Anterior cingulate cortex (tissue), 58 donors: ENCODE measurements around the gene EEF2.
A peak's percentile ranks its signal among the peaks of the same experiment; 100 is the strongest.
"Not testable (repeated sequence)": the region's sequence is repeated elsewhere in the genome, so short reads cannot be mapped to it uniquely, and the experiment has no call there.

Source experiments
- DNase-seq, 58 donors: peaks; one replicate each; lab custom pipeline; 2025; lab: John Stamatoyannopoulos, UW

EEF2 gene

DNA sequence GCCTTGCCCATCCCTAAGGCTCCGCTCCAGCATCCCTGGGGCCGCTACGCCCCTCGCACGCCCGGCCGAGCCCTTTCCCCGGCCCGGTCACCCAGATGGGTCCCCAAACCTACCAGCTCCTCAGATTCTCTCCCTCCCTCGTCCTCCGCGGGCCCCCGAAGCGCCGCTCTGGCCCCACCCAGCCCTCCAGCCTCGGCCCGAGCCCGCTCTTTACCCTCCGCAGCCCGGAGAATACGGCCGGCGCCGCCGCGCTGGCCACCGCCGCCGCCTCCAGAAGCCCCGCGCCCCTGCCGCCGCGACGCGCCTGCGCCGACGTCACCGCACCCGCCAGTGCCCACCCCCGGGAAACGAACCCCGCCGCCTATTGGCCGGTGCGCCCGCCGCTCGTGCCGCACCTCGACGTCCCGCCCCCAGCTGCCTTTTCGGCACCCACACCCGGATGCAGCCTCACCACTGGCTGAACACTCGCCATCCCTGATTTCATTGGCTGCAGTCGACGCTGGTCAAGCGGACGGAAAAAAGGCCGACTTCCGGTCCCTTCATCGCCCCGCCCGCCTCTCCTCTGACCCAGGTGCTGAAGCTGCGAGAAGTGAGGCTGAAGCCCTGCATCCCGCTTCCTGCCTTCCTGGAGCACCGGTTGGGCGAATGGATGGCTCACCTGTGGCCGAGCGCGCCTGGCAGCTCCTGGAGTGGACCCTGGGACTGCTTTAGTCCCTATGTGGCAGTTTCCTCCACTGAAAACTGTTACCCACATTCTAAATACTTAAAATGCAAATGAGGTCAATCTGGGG, 14.3 kb downstream of the EEF2 start, which contains the start of gene DAPK3:
Gene DAPK3 (minus strand): TSS at position 292 of the 791 bp plus-strand sequence. CDS start 1,364 bp downstream, outside the sequence.
- DNase-seq = peak; percentile 68 to 99 (median 97)

DNA sequence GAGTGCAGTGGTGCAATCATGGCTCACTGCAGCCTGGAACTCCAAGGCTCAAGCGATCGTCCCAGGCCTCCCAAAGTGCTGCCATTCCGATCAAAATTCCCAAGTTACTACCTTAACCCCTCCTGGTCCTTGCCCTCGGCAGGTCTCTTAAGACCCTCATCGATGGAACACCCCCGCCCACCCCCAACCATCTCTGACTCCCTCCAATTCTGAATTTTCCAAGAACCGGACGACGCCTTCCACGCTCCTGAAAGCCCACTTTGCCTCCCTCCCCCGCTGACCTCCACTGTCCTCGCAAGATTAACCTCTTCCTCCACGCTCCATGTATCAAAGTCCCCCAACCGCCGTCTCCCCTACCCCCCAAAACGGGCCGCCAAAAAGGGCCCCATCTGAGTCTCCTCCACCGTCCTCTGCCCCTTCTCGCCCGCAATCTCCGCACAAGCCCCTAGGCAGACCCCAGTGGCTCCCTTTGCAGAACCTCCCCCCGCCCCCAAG, 14.9 kb downstream of the EEF2 start:
- no peak for DNase-seq

DNA sequence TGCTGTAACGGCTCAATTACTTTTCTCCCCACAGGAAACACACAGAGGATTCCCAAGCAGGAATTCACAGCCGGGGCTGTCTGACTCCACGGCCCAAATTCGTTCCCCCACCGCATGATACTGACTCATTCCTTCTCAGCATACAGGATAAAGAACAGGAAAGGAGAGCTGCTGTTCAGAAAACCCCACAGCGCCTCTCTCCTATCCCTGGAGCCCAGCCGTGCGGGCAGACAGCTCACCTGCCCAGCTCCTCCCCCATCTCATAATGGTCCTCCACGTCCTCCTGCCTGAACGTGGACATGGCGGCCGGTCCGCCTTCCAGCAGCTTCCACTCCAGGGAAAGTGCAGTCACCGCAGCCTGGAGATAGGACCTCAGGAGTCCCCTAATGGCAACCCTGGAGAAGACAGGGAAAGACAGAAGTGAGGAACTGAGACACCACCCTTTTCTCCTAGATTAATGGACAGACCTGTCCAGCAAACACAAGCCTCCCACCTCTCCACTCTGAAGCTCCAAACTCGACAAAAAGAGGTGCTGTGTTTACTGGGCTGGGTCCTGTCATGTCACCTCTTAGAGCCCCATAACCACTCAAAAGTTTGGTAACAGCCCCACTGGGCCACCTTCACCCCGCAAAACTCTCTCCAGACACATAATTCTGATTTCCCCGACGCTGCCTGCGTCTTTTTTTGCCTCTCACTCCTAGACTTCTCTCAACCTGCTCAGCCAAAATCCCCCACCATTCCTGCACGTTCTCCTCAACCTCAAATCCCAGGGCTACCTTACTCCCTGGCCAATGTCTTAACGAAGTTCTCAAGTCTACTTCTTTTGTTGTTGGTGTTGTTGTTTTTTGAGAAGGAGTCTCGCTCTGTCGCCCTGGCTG, 15.6 kb downstream of the EEF2 start:
- peak in 3 of 58 donors; percentile 15 to 42 (median 15) for DNase-seq

DNA sequence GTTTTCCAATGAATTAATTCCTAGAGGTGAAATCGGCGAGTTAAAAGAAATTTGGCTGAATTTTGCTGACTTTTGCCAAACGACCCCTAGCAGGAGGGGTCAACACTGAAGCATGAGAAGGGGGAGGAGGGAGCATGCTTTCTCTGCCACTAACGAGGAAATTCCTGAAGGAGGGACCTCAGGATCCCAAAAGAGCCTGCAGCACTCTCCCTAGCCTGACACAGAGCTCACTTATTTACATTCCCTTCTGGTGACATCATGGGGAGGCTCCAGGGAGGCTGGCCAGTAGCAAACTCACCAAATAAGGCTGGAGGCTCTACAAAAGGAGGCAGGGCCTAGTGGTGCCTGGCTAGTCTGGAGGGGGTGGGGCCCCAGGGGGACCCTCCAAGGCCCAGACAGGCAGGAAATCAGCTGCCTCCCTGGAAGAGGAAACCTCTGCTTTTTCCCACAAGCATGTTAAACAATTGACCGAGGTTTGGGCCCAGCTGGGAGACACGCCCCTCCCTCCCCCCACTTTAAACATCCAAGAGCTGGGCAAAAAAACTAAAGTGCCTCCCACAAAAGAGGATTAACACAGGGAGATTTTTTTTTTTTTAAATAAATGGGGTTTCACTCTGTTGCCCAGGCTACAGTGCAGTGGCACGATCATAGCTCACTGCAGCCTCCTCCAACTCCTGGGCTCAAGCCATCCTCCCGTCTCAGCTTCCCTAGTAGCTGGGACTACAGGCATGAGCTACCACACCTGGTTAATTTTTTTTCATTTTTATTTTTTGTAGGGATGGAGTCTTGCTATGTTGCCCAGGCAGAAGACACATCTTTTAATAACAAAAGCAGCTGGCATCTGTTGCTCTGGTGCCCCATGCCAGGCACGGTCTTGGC, 16.5 kb downstream of the EEF2 start:
- DNase-seq = peak in 11 of 58 donors; percentile 4 to 64 (median 27)

DNA sequence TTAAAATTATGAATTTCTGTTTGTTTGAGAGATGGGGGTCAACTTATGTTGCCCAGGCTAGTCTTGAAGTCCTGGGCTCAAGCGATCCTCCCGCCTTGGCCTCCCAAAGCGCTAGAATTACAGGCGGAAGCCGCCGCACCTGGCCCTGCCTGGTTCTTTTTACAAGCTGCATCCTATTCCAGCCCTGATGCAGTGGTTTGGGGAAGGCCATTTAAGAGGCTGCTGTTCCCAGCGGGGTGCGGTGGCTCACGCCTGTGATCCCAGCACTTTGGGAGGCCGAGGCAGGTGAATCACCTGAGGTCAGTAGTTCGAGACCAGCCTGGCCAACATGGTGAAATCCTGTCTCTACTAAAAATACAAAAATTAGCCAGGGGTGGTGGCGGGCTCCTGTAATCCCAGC, 17.3 kb downstream of the EEF2 start:
- not testable (repeated sequence) for DNase-seq

DNA sequence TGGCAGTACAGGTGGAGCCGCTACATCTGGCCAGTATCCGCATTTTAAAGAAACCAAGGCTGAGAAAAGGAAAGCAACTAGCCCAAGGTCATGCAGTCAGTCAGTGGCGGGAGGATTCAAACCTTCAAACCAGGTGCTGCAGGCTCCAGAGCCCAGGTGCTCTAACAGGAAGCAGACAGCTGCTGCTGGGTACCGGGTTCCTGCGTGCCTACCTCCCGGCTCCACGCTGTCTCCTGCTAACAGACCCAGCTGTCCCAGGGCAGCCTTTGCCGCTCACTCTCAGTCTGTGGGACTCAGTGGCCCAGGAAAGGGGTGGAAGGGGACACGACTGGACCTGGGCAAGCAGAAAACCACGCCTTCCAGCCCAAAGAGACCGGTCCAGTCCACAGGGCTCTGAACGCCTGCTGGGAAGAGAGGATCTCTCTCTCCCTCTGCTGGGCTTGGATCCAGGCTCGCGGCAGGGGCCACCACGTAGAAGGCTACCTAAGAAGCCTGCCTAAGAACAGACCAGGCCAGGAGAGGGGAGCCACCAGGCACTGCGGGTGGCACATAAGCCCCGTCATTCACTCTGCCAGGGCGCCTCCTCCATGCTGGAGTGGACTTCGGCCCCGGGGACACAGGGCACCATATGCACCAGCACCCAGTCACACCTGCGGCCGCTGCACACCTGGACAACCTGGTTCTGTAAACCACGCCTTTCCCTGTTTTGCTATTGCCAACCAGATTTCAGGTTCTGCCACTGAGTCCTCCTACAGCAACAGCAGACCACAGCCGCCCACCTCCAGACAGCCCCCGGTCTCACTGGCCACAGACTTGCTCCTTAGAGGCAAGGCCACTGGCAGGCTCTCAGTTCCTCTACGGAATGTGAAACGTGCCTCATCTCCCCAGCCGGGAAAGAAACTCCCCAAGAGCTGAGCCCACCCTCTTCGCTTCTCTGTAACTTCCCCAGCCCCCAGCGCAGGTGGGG, 18.9 kb downstream of the EEF2 start:
- no peak for DNase-seq

DNA sequence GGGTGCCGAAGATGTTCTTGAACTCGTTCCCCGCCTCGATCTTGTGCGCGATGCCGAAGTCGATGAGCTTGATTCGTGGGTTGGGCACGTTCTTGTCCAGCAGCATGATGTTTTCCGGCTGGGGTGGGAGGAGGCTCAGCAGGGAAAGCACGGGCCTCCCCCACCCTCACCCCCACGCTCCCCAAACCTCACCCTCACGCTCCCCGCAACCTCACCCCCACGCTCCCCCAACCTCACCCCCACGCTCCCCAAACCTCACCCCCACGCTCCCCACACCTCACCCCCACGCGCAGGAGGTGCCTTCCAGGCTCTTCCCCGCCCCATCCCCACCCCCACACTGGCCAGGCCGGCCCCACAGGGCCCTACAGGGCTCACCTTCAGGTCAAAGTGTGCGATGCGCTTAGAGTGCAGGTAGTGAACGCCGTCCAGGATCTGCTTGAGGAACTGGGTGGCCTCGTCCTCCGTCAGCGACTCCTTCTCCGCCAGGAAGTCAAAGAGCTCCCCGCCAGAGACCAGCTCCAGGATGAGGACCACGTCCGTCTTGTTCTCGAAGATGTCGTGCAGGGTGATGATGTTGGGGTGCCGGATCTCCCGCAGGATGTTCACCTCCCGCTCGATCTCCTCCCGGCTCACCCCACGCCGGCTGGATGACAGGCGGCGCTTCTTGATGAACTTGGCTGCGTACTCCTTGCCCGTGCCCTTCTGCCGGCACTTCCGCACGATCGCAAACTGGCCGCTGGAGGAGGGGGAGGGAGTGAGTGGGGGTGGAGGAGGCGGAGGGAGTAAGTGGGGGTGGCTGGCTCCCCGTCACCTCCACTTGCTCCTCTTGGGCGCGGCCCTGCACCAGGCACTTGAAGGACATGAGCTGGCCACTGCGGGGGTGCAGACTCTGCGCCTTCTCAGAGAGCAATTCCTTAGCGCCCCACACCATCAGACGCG, 20.7 kb downstream of the EEF2 start:
- no peak for DNase-seq

DNA sequence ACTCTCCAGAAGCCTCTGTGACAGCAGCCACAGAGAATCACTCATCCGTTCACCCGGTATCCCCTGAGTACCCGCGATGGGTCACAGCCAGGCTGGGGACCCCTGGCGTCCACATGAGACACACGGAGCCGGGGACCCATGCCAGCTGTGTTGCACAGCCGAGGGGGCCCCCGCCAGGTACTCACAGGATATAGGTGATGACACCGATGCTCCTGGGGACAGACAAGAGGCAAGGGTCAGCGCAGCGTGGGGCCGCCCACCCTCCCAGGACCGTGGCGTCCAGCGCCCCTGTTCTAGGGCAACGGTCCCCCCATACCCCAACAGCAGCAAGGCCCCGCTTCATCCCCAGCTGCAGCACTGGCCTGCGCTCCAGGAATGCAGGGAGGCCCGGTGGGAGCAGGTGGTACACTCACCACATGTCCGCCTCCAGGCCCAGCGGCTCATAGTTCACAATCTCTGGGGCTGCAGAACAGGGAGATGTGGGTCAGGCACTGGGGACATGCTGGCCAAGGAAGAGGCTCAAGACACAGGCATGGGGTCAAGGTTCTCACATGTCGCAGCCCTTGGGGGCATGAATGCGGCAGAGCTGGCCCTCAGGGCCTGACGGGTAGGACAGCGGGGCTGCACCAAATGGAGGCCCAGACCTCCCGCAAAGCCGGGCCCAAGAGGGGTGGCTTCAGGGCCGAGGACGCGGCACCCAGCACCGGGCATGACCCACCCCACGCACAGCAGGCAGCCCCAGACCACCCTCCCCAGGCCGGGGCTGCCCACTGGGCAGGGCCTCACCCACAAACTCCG, 21.6 kb downstream of the EEF2 start:
- DNase-seq = no peak

DNA sequence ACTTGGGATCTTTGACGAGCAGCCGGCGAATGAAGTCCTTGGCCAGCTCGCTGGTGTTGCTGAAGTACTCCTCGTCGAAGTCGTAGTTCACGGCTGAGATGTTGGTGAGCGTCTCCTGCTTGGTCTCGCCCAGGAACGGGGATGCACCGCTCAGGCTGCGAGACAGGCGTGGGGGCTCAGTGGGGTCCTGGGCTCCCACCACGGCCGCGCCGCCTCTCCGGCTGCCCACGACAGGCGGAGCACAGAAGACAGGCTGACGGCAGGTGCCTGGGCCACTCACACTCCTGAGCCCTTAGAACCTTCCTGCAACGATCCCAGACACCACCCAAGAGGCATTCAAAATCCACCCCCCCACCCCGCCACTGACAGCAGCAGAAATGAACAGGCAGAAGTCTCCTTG, 24.3 kb downstream of the EEF2 start:
- DNase-seq = no peak

DNA sequence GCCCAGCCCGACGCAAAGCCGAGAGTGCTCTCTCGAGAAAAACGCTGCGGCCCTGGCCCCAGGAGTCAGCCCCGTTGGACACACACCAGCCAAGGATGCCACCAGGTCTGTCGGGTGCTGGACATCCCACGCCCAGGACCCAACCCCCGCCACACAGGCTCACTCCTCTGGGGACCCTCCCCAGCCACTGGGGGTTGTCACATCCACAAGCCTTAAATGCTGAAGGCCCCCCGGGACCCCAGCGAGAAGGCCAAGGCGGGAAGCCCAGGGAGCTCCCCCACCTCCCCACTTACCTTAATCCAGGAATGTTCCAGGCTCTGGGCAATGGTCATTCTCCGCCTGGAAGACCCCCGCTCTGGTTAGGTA, 25.5 kb downstream of the EEF2 start:
- no peak for DNase-seq

DNA sequence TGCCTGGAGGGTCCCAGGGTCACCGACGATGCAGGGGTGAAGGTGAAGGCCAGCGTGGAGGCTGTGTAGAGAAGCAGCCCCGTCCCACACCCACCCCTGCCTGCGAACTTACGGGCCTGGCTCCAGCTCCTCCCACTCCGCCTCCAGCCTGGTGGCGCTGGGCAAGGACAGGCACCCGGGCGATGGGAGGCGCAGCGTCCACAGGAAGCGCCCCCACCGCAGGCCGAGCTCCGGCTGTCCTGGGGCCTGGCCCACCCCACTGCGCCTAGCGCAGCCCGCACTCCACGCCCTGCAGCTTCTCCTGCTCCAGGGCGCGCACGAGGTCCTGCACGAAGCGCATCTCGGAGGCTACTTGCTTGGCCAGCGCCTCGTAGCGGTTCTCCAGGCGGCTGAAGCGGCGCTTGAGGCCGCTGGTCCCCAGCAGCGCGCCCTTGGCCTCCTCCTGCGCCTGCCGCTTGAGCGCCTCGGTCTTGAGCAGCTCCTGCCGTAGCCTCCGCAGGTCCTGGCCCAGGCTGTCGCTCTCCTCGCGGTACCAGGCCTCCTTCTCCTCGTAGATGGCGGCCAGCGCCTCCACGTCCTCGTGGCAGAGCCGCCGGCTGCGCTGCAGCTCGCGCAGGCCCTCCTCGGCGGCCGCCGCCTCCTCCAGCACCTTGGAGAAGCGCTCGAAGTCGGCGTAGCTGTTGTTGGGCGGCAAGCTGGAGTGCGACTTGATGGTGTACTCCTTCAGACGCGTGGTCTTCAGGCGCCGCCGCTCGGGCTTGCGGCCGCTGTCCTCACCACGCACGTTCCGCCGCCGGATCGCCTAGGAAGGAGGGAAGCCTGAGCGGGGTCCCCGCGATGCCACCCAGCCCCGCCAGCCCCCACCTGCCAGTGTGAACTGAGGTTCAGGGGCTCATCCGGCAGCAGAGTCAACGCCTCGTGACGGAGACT, 26.2 kb downstream of the EEF2 start:
- no peak for DNase-seq

DNA sequence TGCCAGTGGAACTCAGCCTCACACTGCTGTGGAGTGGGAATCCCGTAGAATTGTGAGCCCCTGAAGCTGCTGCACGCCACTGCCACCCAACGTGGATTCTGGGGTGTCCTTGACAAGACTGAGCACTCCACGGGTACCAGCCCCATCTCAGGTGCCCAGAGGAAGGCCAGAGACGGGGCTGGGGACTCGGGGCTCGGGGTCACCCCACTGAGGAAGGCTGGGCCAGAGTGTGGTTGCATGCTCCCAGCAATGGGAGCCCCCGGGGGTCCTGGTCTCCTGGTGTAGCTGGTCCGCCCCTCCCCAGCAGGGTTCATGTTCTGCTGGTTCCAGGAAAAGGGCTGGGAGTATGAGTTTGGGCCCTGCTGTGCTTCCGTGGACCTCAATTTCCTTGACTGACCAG, 29.6 kb downstream of the EEF2 start:
- no peak for DNase-seq

DNA sequence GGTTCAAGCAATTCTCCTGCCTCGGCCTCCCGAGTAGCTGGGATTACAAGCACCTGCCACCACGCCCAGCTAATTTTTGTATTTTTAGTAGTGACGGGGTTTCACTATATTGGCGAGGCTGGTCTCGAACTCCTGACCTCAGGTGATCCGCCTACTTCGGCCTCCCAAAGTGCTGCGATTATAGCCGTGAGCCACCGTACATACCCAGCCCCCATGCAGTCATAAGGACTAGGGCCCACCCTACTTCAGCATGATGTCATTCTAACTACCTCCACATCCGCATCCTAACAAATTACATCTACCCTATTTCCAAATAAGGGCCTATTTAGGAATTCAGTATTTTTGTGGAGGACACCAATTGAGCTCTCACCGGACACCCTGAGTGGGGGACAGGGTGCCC, 30.0 kb downstream of the EEF2 start:
- DNase-seq = not testable (repeated sequence)

DNA sequence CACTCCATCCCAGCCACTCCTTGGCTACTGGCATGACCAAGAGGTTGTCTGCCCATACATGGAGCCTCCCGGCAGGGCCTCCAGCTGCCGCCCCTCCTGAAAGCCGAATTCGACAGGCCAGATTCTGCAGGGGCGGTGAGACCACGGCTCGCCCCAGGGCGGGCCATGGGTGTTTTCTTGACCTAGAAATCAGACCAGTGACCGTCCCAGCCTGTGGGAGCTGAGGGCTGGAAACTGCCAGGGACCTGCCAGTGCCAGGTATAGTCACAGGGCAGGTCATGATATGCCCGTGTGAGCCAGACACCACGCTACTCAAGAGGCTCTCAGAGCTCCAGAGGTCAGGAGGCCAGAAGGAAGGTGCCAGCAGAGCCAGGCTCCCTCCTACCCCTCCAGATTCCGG, 31.2 kb downstream of the EEF2 start:
- DNase-seq = no peak

DNA sequence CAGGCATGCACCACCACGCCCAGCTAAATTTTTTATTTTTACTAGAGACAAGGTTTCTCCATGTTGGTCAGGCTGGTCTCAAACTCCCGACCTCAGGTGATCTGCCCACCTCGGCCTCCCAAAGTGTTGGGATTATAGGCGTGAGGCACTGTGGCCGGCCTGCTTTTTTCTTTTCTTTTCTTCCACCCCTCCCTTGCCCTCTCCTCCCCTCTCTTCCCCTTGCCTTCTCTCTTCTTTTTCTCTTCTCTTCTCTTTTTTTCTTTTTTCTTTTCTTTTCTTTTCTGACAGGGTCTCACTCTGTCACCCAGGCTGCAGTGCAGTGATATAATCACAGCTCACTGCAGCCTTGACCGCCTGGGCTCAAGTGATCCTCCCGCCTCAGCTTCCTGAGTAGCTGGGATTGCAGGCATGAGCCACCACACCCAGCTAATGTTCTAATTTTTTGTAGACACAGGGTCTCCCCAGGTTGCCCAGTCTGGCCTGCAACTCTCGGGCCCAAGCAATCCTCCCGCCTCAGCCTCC, 32.4 kb downstream of the EEF2 start:
- not testable (repeated sequence) for DNase-seq
